Astrocyte of the cerebellum (primary cell): Measurements from ENCODE around the gene MLH3.

Experiments
- DNase-seq: peaks from one replicate; pipeline ENCODE4 v3.0.0-alpha.2; 2011; ENCODE audit warnings: low read depth
- H3K4me3 ChIP-seq: 2 replicates; pipeline ENCODE4 v1.5.1; 2011; ENCODE audit warnings: mild to moderate bottlenecking, low read depth, low read length, moderate library complexity
- CTCF ChIP-seq: IDR thresholded peaks from 2 replicates; pipeline ENCODE4 v1.5.1; 2012; ENCODE audit warnings: low read length, low read depth, moderate library complexity, mild to moderate bottlenecking; ENCODE audit errors: missing control alignments
- in situ Hi-C: cut with HindIII; loops from 2 replicates; pipeline ENCODE4 v1.10.0; 2017; ENCODE audit warnings: low sequenced_read_pairs

The MLH3 gene

GRCh38 chr14:74977901-74978385 lies 73.3 kb downstream of the MLH3 start:
- in situ Hi-C loops, result no loop called here
- no peak overlapping the region for H3K4me3 ChIP-seq
- no peak for TF ChIP-seq CTCF
- DNase-seq, result no peak

GRCh38 chr14:74977164-74977900 lies 73.9 kb downstream of the MLH3 start:
- no peak for TF ChIP-seq CTCF
- H3K4me3 ChIP-seq, result no peak overlapping the region
- no peak for DNase-seq
- in situ Hi-C loops, result no loop called here

GRCh38 chr14:74976264-74977113 lies 74.8 kb downstream of the MLH3 start:
- in situ Hi-C loops, result no loop called here
- TF ChIP-seq CTCF, result no peak
- DNase-seq, result no peak
- H3K4me3 ChIP-seq, result no peak overlapping the region

GRCh38 chr14:74975059-74975810 lies 76.0 kb downstream of the MLH3 start:
- no peak overlapping the region for H3K4me3 ChIP-seq
- DNase-seq, result no peak
- TF ChIP-seq CTCF, result no peak
- in situ Hi-C loops, result no loop called here

GRCh38 chr14:74974364-74975058 lies 76.8 kb downstream of the MLH3 start:
- TF ChIP-seq CTCF, result no peak
- no peak for DNase-seq
- in situ Hi-C loops, result no loop called here
- H3K4me3 ChIP-seq, result no peak overlapping the region
